Fibroblast of skin of back (primary cell): Measurements from ENCODE around the gene KLHL29.

ENCODE experiments used
- DNase-seq: peaks from one replicate; pipeline ENCODE4 v3.0.0-alpha.2; 2013

KLHL29 gene

DNA sequence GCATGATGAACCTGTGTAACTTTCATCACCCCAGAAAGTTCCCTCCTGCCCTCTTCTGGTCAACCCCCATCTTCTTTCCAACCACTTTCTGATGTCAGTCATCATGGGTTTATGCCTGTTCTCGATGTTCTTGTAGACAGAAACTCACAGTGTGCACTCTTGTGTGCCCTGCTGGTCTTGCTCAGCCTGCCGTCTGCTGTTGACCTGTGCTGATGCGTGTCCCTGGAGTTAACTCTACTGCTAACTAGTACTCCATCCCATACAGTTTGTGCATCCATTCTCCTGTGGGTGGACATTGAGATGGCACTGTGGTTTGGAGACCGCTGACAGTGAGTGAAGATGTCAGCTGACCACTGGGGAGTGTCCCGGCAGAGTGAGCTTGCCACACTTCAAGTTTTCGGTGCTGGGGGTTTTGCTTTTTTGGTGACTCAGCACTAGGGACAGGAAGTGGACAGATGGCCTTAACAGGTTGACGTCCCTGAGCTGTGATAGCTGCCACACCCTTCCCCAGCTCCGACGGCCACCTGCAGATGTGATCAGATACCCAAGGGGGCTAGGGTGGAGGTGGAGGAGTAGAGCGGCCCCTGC is 14.8 kb downstream of the KLHL29 start:
- no peak for DNase-seq

DNA sequence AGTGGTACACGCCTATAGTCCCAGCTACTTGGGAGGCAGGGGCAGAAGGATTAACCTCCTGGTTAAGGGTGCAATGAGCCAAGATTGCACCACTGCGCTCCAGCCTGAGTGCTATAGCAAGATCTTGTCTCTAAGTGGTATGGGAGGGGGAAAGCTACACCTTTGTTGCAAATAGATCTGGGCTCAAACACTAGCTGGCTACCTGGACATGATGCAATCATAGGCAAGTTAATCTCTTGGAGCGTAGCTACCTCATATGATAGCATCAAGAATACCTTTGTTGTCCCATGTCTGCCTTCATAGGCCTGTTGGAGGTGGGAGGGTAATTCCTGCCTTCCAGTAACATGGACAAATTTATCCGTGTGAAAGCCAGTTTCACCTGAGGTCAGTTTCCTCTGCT is 15.7 kb downstream of the KLHL29 start:
- no peak for DNase-seq

DNA sequence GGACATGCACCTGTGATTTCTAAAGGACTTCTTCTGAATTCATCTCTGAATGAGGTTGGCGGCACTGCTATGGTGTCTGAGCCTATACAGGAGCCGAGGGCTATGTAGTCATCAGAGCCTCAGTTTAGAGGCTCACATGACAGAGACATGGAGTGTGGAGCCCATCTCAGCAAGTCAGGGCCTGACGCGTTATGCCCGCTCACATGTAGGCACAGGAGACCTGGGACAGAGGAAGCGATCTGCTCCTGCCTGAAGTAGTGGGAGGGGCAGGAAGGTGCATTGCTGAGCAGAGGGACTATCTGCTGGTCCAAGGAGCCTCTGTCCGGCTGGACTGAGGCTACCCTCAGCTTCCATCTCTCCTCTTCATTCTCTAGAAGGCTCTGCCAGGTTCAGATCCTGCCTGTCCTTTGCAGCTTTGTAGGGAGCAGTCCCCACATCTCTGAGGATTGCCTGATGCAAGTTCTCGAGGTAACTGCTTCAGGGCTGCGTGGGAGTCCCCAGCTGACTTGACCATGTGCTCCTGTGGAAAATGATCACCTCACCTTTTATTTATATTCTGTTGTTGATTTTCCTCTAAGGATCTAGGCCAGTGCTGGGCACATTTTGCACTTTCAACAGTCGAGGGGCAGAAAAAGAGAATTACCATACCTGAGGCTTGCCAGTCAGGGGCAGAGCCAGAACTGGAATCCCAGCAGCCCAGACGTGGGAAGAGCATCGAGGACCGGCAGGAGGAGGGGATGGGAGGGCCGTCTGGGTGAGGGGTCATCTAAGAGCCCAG is 16.6 kb downstream of the KLHL29 start:
- no peak for DNase-seq

DNA sequence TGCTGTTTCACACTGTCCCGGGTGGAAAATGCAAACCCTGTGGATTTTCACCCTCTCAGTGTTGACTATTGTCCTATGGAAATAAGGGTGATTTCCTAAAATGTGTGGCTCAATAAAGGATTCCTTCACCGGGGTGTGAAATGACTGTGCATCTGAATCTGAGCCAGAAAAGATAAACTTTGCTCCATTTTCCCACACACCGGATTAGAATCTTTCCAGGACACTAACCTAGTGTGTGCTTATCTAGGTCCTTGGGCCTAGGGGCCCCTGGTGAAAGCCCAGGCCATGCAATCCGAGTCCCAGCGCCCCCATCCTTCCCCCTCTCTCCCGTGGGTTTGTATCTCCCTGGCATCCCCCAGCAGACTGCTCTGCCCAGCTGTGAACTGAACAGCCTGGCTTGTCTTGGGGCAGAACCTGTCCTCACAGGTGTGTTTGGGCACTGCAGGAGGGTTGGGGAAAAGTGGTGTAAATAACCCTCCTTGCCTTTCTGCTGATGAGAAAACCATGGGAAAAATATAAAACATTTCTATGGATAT is 17.3 kb downstream of the KLHL29 start:
- DNase-seq: no peak

DNA sequence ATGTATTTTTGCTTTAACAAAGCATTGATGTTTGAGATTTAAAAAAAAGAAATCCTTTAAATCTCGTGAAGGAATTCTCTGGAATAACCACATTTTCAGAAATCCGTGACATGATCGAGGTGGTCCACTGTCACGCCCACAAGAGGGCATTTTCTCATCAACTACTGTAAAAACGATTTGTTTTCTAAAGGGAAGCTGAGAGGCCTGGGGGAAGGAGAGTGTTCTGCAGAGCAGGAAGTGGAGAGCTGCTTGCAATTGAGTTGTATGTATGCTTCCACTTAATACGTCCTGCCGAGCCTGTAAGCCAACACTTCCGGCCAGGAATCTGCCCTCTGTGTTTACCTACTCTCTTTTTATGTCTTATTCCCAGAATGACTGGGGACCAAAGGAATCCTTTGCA is 19.4 kb downstream of the KLHL29 start:
- peak; percentile 87 for DNase-seq

DNA sequence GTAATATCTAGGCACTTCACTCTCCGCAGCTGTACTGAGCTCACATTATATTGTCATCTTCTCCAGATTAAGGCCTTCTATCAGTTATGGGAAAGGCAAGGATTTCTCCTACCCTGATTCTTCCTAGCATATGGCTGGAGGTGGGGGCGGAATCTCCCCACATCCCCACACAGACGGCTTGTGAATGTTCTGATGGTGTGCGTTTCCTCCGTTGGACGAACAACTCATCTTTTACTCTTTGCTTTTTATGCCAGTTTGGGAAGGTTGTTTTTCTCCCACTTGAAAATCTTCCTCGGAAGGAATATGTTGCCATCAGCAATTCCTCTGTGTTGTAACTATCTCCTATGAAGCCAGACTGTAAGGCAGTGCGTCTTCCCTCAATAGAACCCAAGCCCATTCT is 24.3 kb downstream of the KLHL29 start:
- no peak for DNase-seq

DNA sequence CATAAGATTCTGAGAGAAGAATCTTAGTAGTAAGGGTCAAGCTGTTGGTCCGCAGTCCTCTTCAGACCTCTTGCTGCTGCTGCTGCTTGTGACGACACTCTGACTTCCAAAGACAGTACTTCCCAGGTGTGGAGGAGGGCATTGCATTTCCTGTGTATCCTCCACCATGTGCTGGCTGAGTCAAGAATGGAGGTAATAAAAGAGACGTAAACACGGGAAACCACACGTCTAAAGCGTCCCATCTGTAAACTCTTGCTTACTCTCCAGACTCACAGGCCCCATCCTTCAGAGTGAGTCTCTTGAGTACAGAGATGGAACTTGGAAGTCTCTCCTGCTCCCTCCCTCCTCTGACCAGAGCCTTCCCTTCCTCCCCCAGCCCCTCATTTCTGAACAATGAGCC is 25.6 kb downstream of the KLHL29 start:
- no peak for DNase-seq

DNA sequence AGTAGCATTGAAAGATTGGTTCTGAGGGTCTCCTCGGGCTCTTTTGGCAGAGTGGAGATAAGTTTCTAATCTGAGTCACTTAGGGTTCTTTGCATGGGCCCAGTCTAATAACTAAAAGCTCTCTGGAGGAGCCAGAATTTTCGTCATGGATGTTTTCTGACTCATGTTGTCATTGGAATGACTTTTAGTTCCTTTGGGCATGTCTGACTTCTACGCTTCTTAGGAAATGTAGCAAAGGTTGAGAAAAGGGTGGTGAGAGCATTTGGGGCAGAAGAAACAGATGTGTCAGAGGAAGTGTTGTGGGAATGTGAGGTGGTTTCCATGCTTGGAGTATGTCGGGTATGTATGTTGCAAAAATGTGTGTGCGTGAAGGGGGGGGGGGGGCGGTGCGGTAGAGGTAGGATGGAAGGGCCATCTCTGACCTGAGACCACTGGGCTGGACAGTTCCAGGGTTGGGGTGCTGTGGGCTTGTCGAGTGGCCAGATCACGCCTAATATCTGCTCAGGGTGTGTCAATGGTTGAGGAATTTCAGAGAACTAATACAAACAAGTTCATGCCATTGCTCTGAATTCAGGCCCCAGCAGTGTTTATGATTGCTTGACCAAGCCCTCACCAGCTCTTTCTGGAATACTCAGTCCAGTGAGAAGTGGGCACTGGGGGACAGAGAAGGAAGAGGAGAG is 26.9 kb downstream of the KLHL29 start:
- peak; percentile 98 for DNase-seq

DNA sequence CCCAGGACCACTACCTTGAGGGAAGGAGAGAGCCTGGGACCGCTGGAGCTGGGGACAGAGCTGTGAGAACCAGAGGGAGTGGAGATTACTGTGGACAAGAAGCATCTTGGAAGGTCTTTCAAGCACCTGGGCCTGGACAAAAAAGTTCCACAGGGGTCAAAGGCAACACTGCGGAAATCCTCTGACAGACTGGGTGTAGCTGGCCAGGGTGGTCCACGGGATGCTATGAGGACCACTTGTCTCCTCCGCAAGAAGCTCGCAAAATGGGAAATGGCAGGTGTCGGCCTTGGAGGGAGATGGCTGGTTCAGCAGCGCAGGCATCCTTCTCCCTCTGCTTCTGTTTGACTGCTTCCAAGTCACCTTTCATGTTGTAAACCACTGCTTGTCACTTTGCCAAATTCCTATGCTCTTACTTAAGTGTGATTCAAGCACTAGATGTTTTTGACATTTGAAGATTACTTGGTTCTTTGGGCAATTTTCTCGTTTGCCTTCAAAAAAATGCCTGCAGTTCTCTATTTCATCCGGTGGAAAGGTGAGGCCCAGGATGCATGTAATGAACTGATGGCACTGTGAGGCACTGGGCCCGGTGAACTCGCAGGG is 27.7 kb downstream of the KLHL29 start:
- peak; percentile 79 for DNase-seq

DNA sequence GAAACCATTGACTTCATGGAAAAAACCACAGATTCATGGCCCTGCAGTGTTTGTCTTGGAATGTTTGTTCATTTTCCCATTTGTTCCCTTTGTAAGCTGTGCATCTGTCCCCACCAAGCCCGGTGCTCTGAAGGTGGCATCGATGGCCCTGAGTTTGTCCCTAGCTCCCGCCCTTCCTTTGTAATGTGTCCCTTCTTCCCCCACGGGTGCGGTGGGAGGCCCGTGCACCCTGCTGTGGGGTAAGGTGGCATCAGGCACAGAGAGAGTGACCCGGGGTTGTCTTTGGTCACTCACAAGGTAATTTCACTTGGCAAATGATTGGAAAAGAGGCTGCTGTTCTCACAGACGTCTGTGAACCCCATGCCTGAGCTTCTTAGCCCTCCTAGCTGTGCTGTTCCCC is 28.7 kb downstream of the KLHL29 start:
- no peak for DNase-seq

DNA sequence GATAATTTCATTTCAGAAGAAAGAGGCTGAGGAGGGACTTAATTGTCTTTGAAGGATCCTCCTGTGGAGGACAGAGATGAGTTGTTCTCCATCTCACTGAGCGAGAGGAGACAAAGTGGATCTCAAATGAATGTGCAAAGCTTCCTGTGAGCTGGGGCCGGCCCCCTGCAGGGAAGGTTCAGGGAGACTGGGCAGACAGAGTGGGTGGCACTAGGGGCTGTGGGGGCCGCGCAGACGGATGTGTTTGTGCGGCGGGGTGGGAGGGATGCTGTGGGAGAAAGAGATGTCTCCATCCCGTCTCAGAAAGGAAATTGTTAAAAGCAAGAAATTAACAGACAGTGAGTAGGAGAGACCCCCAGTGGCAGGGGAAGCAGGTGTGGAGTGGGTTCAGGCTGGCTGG is 29.1 kb downstream of the KLHL29 start:
- no peak for DNase-seq

DNA sequence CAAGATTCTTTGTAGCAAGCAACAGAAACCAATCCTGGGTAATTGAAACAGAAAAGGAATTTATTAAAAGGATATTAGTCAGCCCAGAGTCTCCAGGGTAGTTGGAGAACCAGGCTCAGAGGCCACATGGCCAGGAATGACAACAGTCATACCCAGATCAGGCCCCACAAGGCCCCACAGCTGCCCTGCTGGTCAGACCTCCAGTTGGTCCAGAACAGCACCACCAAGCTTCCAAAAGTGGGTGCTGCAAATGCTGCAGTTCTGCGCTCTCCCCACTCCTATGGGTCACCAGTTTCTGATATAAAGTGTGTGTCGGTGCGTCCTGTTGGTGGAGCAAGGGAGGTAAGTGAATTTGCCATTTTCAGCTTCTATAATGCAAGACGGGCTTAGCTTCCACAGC is 29.9 kb downstream of the KLHL29 start:
- DNase-seq: peak; percentile 69

DNA sequence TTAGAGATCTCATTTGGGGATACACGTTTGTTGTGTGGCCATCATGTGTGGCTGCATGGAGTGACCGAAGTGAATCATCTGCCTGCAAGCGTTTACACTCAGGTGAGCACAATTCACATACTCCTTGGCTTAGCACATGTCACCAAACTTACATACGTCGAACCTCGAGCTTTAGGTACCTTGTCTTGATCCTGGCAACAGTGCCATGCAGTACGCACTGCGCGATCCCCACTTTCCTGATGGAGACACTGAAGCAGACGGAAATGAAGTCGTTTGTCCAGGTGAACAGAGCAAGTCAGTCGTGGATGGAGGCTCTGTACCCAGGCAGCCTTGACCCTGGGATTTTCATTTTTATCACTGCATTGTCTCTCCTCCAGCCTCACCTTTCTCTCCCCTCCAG is 32.3 kb downstream of the KLHL29 start:
- DNase-seq: no peak

DNA sequence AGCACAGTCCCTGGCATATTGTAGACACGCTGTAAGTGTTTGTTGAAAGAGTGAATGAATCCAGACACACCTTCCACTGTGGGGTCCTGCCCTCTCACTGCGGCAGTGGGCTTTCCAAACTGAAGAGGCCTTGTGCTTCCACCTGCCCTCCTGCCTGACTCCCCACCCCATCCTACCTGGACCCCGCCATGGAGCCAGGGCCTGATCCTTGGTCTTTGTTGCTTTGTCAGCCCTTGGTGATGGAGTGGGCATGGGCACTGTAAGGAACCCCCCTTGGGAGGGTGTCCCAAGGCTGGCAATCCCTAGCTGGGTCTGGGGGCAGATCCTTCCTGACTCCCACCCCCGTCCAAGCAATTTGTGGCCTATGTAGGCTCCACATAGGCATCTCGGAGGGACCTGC is 33.1 kb downstream of the KLHL29 start:
- no peak for DNase-seq

DNA sequence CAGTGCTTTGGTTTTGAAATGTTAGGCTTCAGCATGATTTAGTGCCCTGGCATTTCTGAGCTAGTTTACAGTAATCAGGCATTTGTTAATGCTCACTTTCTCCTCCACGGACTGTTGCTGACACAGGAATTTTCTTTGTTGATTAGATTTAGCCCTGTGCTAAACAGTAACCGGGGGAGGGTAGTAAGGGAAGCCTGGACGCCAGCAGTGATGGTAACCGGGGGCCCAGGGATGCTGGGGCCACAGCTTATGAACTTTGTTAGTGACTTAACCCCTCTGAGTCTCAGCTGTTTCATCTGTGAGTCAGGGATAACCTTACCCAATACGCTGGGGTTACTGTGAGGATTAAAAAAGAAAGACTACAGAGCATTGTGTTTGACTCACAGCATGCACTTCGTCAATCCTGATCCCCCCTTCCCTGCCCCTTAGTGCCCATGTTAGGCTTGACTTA is 33.5 kb downstream of the KLHL29 start:
- peak; percentile 69 for DNase-seq

DNA sequence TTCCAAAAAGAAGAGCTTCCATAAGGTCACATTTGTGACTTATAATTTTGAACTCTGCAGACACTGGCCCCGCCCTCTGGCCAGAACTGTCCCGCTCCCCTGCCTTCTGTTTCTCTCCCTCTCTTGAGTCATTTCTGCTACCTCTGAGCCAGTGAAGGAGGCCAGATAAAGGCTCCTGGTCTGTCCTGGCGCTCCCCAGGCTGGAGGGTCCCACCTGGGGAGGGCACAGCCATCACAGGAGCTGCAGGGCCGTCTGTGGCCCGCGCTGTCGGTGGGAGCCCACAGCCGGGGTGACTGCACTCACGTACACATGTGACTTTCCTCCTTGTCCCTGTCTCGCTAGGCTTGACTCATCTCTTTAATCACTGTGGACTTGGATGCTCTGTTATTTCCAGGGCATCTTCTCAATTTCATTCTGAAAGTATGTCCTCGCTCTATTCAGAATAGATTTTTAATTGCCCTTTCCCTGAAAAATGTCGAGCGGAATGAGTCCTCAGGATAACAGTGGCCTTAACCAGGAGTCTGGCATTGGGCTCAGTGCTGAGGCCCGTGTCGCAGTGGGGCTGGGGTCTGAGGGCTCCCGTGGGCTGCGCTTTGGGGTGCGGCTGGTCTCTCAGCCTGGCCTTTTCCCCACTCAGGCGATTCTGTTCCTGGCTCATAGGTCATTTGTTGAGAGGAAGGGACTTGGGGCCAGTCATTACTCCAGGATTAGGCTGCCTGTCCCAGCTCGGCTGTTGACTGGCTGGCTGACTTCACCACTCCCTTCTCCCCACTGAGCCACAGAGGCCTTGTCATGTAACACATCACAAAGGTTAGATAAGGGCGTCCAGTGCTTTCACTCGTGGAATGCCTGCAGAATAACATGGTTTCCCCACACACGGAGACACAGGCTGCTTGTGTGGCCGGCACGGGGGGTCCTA is 34.5 kb downstream of the KLHL29 start:
- DNase-seq: no peak

DNA sequence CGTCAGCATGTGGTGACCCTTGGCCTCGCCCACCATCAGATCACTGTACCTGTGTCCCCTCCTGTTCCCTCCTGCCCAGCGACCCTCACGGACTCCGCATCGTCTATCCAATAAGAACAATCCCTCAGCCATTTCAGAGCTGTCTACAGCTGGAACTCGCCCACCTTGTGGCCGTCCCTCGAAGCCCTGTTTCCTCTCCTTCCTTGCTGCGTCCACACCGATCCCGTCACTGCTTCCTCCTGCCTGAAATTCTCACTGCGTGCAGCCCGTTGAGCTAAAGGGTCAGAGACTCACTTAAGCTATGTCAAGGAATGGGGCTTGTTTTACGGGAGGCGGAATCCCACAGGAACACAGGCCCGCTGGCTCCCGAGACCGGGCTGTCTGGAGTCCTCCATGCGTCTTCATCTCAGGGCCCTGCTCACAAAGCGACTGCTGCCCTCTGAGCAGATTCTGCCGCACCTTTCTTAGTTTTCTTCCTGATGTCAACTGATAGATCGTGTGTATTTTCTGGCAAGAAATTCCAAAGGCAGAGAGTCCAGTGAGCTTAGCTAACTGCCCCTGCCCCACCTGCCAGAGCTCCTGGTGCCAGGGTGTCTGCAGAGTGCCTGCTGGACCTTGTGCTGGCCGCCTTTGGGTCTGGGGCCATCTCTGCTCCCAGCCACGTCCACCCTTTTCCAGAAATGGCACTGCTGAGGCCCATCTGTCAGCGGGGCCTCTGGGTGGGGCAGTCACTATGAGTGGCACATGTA is 35.3 kb downstream of the KLHL29 start:
- no peak for DNase-seq

DNA sequence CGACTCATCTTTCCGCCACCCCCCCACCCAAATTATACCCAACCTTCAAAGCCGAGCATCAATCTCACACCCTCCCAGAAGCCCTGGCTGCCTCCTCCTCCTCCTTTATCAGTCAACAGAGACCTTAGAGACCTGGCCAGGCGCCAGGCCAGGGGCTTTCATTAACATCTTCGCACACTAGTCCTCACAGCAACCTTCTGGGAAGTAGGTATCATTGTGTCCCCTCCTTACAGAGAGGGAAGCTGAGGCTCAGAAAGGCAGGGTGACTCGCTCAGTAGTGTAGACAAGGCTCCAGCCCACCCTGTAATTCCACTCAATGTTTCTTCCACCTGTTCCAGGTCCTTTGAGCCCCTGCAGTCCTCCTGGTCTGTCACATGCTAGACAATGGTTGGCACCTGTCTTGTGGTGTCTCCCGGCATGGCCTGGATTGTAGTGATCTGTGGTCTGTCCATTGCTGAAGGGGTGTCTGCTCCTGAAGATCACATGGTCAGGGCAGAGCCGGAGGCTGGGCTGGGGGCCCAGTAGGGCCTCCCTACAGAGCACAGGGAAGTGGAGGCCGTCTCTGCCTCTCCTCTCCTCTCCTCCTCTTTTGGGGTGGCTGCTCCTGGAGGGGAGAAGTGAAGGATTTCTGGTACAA is 36.0 kb downstream of the KLHL29 start:
- no peak for DNase-seq

DNA sequence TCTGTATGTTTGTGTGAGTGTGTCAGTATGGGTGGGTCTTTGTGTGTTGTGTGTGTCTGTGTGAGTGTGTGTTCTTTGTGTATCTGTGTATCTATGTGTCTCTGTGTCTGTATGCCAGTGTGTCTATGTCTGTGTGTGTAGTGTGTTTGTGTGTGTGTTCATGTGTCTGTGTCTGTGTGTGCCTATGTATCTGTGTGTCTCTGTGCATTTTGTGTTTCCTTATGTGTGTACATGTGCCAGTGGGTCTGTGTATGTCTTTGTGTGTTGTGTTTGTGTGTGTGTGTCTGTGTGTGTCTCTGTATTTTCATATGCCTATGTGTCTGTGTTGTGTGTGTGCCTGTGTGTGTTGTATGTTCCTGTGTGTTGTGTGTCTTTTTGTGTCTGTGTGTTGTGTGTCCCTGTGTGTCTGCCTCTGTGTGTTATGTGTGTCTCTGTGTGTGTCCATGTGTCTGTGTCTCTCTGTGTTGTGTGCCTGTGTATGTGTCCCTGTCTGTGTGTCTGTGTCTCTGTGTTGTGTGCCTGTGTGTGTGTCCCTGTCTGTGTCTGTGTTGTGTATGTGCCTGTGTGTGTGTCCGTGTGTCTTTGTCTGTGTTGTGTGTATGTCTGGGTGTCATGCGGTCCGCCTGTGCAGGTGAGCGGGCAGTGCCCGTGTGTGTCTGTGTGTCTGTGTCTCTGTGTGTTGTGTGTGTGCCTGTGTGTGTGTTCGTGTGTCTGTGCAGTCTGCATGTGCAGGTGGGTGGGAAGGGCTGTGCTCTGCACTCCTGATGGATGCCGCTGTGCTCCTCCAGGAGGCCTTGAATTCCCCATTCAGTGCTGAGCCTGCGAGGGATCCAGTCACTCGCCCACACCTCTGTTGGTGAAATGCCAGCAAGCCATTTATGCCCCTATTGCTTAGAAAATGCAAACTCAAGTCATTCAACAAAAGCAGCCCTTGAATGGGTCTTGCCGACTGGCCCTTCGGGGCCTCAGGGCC is 37.4 kb downstream of the KLHL29 start:
- DNase-seq: no peak
